ENCODE data around the gene EIF3CL. TPM values are rescaled to one million over a fixed set of nuclear protein-coding genes. Genes with fewer than 3 reads are reported as not detected.
"Not testable (repeated sequence)": the region's sequence is repeated elsewhere in the genome, so short reads cannot be mapped to it uniquely, and the experiment has no call there.

The EIF3CL gene
- 10 to 100 TPM; 54.1 to 75.7 (median 68.7) TPM for polyA plus RNA-seq

GRCh38 chr16:28403220-28404072 is at the start of gene EIF3CL:
TSS of gene EIF3CL (minus strand) at chr16:28403841. CDS start at chr16:28403618, 223 bp downstream.
- WGBS, 3 donors = no CpG with 5 or more reads among the region's 66 CpGs
- not testable (repeated sequence) for H3K27ac ChIP-seq (ENCODE audit: low read depth, low read length)

- not testable (repeated sequence) for H3K27ac ChIP-seq (ENCODE audit: low read depth, low read length)
- WGBS, 3 donors = no CpG with 5 or more reads among the region's 6 CpGs
Measured at GRCh38 chr16:28447081-28447480, 43.4 kb upstream of the EIF3CL start.

DNA sequence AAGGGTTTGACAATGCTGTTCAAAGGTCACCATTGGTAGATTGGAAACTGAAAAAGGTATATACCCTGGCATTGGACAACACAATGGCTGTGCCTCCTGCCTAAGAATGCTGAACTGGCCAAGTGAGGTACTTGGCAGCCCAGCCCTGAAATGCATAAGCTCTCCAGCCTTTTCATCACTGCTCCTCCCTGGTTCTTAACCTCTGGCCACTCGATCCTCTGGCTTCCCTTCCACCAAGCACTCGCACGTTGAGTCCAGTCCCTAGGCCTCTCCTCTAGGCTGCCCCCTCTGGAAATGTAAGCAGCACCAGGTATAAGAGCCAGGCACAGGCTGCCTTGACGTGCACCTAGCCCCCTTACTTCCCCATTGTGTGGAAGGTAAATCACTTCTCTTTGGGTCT is 42.7 kb upstream of the EIF3CL start:
- WGBS, 3 donors = no CpG with 5 or more reads among the region's 4 CpGs
- not testable (repeated sequence) for H3K27ac ChIP-seq (ENCODE audit: low read depth, low read length)

- 75 to 79% (median 78%) methylated on average over 3 of the region's 6 CpGs for WGBS, 3 donors
- H3K27ac ChIP-seq (ENCODE audit: low read depth, low read length) = not testable (repeated sequence)
Measured at GRCh38 chr16:28443943-28444342, 40.3 kb upstream of the EIF3CL start.

- H3K27ac ChIP-seq (ENCODE audit: low read depth, low read length) = not testable (repeated sequence)
- WGBS, 3 donors = 82 to 100% (median 88%) methylated on average over 2 to 3 of the region's 6 CpGs
Measured at GRCh38 chr16:28438899-28439298, 35.3 kb upstream of the EIF3CL start.

DNA sequence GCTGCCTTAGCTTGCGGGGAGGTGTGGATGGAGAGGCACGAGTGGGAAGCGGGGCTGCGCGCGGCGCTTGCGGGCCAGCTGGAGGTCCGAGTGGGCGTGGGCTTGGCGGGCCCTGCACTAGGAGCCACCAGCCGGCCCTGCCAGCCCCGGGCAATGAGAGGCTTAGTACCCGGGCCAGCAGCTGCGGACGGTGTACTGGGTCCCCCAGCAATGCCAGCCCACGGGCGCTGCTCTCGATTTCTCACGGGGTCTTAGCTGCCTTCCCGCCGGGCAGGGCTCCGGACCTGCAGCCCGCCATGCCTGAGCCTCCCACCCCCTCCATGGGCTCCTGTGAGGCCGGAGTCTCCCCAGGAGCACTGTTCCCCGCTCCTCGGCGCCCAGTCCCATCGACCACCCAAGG is 31.7 kb upstream of the EIF3CL start:
- not testable (repeated sequence) for H3K27ac ChIP-seq (ENCODE audit: low read depth, low read length)
- 93 to 100% (median 93%) methylated on average over 3 to 16 of the region's 29 CpGs for WGBS, 3 donors

DNA sequence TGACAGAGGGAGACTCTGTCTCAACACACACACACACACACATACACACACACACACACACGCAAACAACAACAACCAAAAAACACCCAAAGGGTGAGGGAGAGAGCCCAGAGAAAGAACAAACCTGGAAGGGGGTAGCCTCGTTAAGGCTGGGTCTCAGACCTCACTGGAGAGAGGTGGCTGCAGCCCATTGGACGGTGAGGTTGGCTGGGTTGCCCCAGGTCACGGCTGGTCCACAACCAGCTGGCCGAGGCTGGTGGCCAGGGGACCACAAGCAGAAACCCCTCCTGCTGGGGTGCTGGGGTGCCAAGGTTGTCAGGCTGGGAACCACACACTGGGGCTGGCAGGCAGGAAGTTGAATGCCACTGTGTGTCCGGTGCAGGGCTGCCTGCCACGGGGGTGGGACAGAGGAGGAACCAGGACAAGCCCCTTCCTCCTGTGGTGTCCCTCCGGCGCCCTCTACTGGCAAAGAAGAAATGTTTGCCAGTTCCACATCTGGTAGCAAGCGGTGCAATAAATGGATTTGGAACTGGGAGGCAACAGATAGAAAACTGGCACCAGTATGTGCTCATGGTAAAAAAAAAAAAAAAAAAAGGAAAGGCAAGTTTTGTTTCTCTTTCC is 22.5 kb upstream of the EIF3CL start:
- not testable (repeated sequence) for H3K27ac ChIP-seq (ENCODE audit: low read depth, low read length)
- no CpG with 5 or more reads among the region's 10 CpGs for WGBS, 3 donors

DNA sequence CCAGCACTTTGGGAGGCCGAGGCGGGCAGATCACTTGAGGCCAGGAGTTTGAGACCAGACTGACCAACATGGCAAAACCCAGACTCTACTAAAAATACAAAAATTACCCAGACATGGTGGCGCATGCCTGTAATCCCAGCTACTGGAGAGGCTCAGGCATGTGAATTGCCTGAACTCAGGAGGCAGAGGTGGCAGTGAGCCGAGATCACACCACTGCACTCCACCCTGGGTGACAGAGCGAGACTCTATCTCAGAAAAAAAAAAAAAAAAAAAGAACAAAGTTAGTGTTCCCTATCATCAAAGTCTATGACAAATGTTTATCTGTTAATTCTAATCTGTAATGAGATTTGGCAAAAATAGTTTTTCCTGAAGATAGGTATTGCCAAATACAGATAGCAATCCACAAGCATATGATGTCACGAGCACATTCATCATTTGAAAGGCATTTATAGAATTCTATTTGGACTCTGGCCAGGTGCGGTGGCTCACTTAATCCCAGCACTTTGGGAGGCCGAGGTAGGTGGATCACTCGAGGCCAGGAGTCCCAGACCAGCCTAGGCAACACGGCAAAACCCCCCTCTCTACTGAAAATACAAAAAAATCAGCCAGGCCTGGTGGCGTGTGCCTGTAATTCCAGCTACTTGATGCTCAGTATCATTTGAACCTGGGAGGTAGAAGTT is 17.6 kb upstream of the EIF3CL start:
- no CpG with 5 or more reads among the region's 11 CpGs for WGBS, 3 donors
- H3K27ac ChIP-seq (ENCODE audit: low read depth, low read length) = not testable (repeated sequence)

DNA sequence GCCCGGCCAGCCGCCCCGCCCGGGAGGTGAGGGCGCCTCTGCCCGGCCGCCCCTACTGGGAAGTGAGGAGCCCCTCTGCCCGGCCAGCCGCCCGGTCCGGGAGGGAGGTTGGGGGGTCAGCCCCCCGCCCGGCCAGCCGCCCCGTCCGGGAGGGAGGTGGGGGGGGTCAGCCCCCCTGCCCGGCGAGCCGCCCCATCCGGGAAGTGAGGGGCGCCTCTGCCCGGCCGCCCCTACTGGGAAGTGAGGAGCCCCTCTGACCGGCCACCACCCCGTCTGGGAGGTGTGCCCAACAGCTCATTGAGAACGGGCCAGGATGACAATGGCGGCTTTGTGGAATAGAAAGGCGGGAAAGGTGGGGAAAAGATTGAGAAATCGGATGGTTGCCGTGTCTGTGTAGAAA is 13.4 kb upstream of the EIF3CL start:
- not testable (repeated sequence) for H3K27ac ChIP-seq (ENCODE audit: low read depth, low read length)
- WGBS, 3 donors = 89 to 96% (median 95%) methylated on average over 15 to 17 of the region's 30 CpGs

DNA sequence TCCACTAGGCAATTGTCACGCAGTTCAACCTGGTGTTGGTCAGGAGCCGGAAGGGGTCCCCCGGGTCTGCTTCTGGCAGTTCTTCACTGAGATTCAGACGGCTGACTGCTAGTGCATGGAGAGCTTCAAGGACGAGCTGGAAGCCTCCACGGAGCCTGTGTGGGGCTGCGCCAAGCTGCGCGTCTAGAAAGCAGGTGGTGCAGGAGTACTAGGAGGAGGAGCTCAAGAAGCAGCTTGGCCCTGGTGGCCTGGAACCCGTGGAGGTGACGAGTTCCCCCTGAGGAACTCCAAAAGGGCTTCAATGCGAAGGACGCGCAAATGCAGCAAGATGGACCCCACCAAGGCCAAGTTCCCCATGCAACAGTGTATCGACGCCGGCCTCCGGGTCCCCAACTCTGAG is 10.9 kb upstream of the EIF3CL start:
- not testable (repeated sequence) for H3K27ac ChIP-seq (ENCODE audit: low read depth, low read length)
- 92 to 96% (median 94%) methylated on average over 10 to 14 of the region's 18 CpGs for whole genome bisulfite sequencing, 3 donors

DNA sequence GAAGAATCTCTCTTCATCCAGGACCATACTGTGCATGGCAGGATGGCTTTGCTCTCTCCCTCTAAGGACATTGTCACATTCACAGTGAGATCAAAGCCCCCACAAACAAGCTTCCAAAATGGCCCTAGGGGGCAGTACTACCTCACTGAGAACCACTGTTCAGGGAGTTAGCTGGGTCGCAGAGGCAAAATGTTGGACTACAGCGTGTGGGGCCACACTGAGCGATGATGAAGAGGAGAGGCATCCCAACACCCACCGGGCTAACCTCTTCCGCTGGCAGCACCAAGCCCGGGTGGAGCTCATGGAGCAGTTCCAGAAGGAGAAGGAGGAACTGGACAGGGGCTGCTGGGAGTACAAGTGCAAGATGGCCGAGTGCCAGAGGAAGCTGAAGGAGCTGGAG is 9.9 kb upstream of the EIF3CL start:
- not testable (repeated sequence) for H3K27ac ChIP-seq (ENCODE audit: low read depth, low read length)
- no CpG with 5 or more reads among the region's 7 CpGs for WGBS, 3 donors

DNA sequence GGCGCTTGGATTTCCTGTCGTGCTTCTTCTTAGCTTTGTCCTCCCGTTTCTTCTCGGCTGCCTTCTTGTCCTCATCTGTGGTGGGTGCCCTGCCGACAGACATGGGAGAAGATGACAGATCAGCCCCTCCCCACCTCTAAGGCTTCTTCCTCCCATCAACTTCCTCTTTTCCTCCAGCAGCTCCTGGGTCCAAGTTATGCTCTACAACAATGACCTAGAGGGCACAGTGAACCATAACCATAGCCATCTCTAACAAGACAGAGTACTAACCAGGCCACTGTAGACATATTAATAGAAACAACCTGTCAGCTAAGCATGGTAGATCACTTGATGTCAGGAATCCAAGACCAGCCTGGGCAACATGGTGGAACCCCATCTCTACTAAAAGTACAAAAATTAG is 11.6 kb downstream of the EIF3CL start:
- H3K27ac ChIP-seq (ENCODE audit: low read depth, low read length) = not testable (repeated sequence)
- no CpG with 5 or more reads among the region's 5 CpGs for WGBS, 3 donors

GRCh38 chr16:28382177-28382867 is 21.3 kb downstream of the EIF3CL start:
- WGBS, 3 donors = 82 to 100% methylated on average over 1 to 2 of the region's 10 CpGs; no CpG with 5 or more reads in 1 of the 3 donors
- not testable (repeated sequence) for H3K27ac ChIP-seq (ENCODE audit: low read depth, low read length)

- H3K27ac ChIP-seq (ENCODE audit: low read depth, low read length) = not testable (repeated sequence)
- 84 to 95% (median 95%) methylated on average over 4 to 5 of the region's 10 CpGs for WGBS, 3 donors
Measured at GRCh38 chr16:28377822-28378221, 25.8 kb downstream of the EIF3CL start.

- H3K27ac ChIP-seq (ENCODE audit: low read depth, low read length) = not testable (repeated sequence)
- WGBS, 3 donors = 97 to 98% (median 97%) methylated on average over 17 to 25 of the region's 38 CpGs
Measured at GRCh38 chr16:28377108-28377625, 26.5 kb downstream of the EIF3CL start.

DNA sequence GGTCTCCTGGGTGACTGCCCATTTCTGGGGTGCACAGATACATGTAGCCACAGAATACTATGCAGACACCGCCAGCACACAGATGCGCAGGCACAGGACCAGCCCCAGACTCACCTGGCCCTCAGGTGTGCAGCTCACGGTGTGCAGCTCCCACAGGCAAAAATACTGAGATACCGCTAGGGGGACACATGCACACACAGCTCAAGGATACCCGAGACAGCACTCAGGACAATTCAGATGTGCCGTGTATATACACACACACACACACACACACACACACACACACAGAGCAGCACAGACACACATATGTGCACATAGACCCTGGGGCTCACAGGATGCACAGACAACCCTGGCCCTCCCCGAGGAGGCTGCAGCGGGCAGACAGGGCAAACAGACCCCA is 28.5 kb downstream of the EIF3CL start:
- WGBS, 3 donors = 0 to 19% (median 8%) methylated on average over 2 to 3 of the region's 8 CpGs
- not testable (repeated sequence) for H3K27ac ChIP-seq (ENCODE audit: low read depth, low read length)

DNA sequence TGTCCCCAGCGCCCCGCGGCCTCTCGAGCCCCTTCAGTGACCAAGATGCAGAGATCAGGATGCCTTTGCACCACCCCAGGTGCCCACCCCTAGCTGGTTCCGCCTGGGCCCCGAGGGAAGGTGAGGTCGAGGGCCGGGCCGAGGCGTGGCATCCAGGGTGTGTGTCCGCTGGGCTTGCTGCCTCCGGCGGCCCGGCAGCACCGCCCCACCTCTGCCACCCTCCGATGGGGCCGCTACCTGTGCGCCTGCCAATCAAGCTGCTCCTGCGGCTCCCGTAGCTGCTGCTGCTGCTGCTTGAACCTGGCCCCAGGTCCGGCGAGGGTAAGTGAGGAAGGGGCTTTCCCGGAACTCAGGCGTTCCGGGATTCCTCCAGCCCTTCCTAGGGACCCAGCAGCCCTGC is 29.4 kb downstream of the EIF3CL start:
- not testable (repeated sequence) for H3K27ac ChIP-seq (ENCODE audit: low read depth, low read length)
- WGBS, 3 donors = 0 to 7% (median 6%) methylated on average over 3 to 8 of the region's 25 CpGs

DNA sequence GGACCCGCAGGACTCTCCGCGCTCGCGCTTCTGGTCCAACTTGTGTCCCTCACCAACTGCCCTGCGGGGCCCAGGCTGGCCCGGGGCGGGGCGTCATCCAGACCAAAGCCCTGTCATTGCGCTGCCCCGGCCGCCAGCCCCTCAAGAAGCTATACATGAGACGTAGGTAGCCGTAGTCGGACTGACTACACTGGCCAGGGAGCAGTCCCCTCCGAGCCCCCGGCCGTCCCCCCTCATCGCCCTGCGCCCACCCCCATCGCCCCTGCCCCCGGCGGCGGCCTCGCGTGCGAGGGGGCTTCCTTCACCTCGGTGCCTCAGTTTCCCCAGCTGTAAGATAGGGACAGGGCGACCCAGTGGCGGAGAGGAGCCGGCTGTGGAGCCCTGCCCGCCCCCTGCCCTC is 35.7 kb downstream of the EIF3CL start:
- not testable (repeated sequence) for H3K27ac ChIP-seq (ENCODE audit: low read depth, low read length)
- 19 to 35% (median 31%) methylated on average over 18 to 24 of the region's 32 CpGs for WGBS, 3 donors
